GM21786 (cell line): ENCODE data around the gene FSTL5.

Experiments used
- ATAC-seq: cut with Tn5 transposase; IDR thresholded peaks from one replicate; pipeline ENCODE4 v1.9.1; 2021; ENCODE audit not compliant: unreplicated experiment

FSTL5 gene

GRCh38 chr4:161585011-161585410 is 578.8 kb downstream of the FSTL5 start:
- no peak for ATAC-seq

- ATAC-seq: peak; percentile 38
Observed at GRCh38 chr4:161583549-161583948, 580.3 kb downstream of the FSTL5 start.

GRCh38 chr4:161581262-161582230 is 582.3 kb downstream of the FSTL5 start:
- ATAC-seq: peak; percentile 77

- ATAC-seq: no peak
Observed at GRCh38 chr4:161577579-161578301, 586.1 kb downstream of the FSTL5 start.

GRCh38 chr4:161573836-161574235 is 590.0 kb downstream of the FSTL5 start:
- no peak for ATAC-seq

GRCh38 chr4:161564230-161564834 is 599.5 kb downstream of the FSTL5 start:
- ATAC-seq: no peak

GRCh38 chr4:161555689-161556660 is 607.8 kb downstream of the FSTL5 start:
- ATAC-seq: peak; percentile 86

GRCh38 chr4:161554372-161554990 is 609.3 kb downstream of the FSTL5 start:
- peak; percentile 39 for ATAC-seq

GRCh38 chr4:161546902-161547301 is 616.9 kb downstream of the FSTL5 start:
- no peak for ATAC-seq

- ATAC-seq: peak; percentile 67
Observed at GRCh38 chr4:161540265-161540664, 623.5 kb downstream of the FSTL5 start.

- no peak for ATAC-seq
Observed at GRCh38 chr4:161538941-161539340, 624.9 kb downstream of the FSTL5 start.

- ATAC-seq: no peak
Observed at GRCh38 chr4:161530710-161531109, 633.1 kb downstream of the FSTL5 start.

- peak; percentile 79 for ATAC-seq
Observed at GRCh38 chr4:161525121-161525520, 638.7 kb downstream of the FSTL5 start.

- ATAC-seq: no peak
Observed at GRCh38 chr4:161522031-161522430, 641.8 kb downstream of the FSTL5 start.

- no peak for ATAC-seq
Observed at GRCh38 chr4:161519611-161520010, 644.2 kb downstream of the FSTL5 start.

GRCh38 chr4:161517941-161518340 is 645.9 kb downstream of the FSTL5 start:
- no peak for ATAC-seq

GRCh38 chr4:161505141-161505540 is 658.7 kb downstream of the FSTL5 start:
- ATAC-seq: no peak

GRCh38 chr4:161498155-161498554 is 665.6 kb downstream of the FSTL5 start:
- no peak for ATAC-seq

GRCh38 chr4:161486461-161486860 is 677.3 kb downstream of the FSTL5 start:
- no peak for ATAC-seq

- ATAC-seq: no peak
Observed at GRCh38 chr4:161466316-161466715, 697.5 kb downstream of the FSTL5 start.
